Activated T-cell treated with anti-CD3 and anti-CD28 coated beads, Interleukin-2, amount 50 U/mL, for 24 hours (primary cell): ENCODE results near the gene TNFRSF18.
"Not testable (repeated sequence)": the region's sequence is repeated elsewhere in the genome, so short reads cannot be mapped to it uniquely, and the experiment has no call there.

ENCODE experiments used
- DNase-seq: peaks from one replicate; pipeline ENCODE4 v3.0.0-alpha.2; 2020
- H3K27ac Mint-ChIP-seq: 2 replicates; pipeline ENCODE4 v1.8.0; 2020; ENCODE audit warnings: mild to moderate bottlenecking, mixed read lengths
- H3K27me3 Mint-ChIP-seq: 2 replicates; pipeline ENCODE4 v1.8.0; 2020; ENCODE audit warnings: mixed read lengths
- H3K36me3 Mint-ChIP-seq: 2 replicates; pipeline ENCODE4 v1.8.0; 2020; ENCODE audit warnings: low read depth, mixed read lengths
- H3K4me1 Mint-ChIP-seq: 2 replicates; pipeline ENCODE4 v1.8.0; 2020; ENCODE audit warnings: low read depth, mixed read lengths
- H3K4me3 Mint-ChIP-seq: 2 replicates; pipeline ENCODE4 v1.8.0; 2020; ENCODE audit warnings: mild to moderate bottlenecking, moderate library complexity, mixed read lengths
- H3K9me3 Mint-ChIP-seq: 2 replicates; pipeline ENCODE4 v1.8.0; 2020; ENCODE audit warnings: mixed read lengths

The TNFRSF18 gene

DNA sequence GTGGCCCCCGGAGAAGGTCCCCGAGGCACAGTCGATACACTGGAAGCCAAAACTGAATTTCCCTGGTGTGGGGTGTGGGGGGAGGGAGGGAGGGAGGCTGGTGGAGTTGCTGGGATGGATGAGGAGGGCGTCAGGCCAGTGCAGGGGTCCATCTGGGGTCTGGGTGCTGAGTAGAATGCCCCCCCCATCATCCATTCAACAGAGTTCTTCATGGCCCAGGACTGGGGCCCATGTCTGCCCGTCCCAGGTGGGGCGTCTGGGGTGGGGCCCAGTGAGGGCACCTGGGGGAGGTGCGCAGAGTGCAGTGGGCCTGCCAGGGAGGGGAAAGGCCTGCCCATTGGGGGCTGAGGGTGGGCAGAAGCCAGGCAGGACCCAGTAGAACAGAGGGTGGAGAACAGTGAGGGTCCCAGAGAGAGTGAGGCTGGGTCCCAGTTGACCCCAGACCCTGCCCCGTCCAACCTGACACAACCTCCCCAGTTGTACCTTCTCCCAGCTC lies 1.9 kb downstream of the TNFRSF18 start:
- Mint-ChIP-seq H3K36me3 (peaks cover 14% of the 10 kb centered on the region), H3K9me3 (no peaks in the 10 kb centered on the region), H3K27ac (peak overlapping the region; percentile 47), H3K27me3 (no peaks in the 10 kb centered on the region), H3K4me1 (peaks cover 38% of the 10 kb centered on the region), H3K4me3 (peak overlapping the region; percentile 80)
- DNase-seq = no peak

DNA sequence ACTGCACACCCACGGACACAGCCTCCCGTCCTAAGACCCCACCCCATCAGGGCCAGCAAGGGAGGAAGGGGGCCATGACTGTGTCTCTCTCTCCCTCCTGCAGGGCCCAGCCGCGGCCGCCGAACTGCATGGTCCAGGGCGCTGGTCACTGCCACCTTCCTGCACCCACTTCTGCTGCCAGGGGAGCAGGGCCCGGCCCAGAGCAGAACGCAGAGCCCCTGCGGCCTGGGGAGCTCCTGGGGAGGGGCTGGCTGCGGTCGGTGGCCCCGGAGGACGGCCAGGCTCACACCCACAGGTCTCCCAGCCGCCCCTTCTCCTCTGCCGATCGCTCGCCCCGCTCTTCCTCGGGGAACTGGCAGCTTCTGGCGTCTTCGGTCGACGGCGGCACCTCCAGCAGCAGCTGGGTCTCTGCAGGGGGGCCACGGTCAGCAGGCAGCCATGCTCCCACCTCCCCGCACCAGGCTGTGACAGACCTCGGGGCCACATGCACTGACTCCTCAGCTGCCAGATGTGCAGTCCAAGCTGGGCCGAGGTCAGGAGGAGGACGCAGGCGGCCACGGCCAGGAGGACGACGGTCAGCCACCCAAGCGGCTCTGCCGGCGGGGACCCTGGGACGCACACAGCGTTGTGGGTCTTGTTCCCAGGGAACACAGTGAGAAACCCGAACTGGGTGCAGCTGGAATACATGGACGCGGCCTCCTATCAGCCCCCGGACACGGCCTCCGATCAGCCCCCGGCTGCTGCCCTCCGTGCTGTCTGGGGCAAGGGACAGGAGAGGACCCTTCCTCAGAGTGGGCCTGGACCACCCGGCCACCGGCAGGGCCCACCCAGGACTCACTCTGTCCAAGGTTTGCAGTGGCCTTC lies 2.6 kb downstream of the TNFRSF18 start:
- peak overlapping the region; percentile 44 for H3K27ac Mint-ChIP-seq
- H3K27me3 Mint-ChIP-seq = no peaks in the 10 kb centered on the region
- no peaks in the 10 kb centered on the region for H3K9me3 Mint-ChIP-seq
- H3K36me3 Mint-ChIP-seq = peaks cover 12% of the 10 kb centered on the region
- H3K4me1 Mint-ChIP-seq = peaks cover 33% of the 10 kb centered on the region
- no peak for DNase-seq
- peak overlapping the region; percentile 80 for H3K4me3 Mint-ChIP-seq

DNA sequence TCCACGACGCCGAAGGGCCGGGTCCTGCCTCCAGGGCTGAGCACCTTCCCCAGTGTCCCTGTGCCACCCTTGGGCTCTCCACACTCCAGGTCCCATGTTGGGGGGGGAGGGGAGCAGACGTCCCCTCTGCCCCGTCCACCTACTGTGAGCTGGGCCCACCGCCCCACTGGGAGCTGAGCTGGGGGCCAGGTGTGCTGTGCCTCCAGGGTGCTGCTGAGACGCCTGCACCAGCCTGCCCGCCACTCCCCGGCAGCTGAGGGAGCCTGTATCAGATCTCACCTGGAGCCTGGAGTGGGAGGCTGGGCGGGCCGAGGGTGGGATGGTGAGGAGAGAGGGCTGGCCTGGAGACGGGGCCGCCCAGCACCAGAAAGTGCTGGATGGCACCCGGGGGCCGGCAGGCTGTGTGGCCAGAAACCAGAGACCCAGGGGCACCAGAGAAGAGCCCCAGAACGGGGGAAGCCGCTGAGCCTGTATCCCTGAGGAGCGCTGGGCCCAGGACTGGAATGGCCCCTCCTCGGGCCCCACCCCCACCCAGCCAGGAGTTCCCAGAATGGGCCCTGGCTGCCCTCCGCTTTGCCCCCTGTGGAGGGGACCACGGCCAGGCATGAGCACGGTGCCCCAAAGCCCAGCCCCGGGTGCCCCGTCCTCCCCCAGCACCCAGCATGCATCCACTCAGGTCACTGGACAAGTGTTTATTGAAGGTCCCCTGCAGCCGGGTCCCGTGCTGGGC lies 3.4 kb downstream of the TNFRSF18 start:
- DNase-seq = no peak
- Mint-ChIP-seq H3K36me3 (peaks cover 10% of the 10 kb centered on the region), H3K4me3 (no peak overlapping the region), H3K9me3 (no peaks in the 10 kb centered on the region), H3K27me3 (no peaks in the 10 kb centered on the region), H3K27ac (peak overlapping the region; percentile 44), H3K4me1 (peaks cover 27% of the 10 kb centered on the region)

DNA sequence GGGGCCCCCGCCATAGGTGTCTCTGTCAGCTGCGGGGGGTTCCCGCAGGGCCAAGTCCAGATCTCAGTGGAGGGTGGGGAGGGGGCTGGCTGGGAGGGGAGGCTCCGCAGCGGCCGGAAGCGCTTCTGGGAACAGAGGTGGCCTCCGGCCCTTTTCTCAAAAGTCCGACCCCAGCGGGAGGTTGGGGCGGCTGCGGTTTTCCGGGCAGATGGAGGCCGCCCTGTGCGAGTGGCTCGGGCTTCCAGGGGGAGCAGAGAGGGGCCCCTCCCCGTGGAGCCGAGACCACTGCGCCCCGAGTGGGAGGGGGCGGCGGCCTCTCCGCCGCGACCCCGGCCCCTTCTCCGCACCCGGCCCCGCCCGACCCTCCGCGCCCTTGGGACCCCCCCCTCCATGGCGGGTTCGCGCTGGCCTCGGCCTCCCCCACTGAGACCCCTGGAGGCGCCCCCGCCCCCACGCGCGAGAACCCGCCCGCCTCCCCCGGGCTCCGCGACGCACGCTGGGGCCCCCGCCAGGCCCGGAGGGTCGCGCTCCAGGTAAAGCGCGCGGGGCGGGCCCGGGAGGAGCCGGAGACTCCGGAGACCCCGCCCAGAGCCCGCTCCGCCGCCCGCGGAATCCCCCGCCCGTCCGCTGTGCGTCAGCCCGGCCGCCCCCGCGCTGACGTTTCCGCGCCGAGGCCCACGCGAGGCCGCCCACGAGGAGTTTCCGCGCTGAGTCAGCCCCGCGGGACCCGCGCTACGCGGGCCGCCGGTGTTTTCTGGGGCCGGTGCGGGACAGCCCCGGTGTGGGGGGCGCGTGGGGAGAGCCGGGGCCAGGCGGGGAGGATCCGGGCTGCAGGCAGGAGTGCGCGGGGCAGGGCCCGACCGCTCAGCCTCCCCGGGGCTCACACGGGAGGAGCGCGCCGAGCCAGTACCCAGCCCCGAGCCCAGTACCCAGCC lies 5.2 kb downstream of the TNFRSF18 start:
- Mint-ChIP-seq H3K4me1 (peaks cover 18% of the 10 kb centered on the region), H3K27me3 (no peaks in the 10 kb centered on the region), H3K4me3 (peak overlapping the region; percentile 60), H3K9me3 (no peaks in the 10 kb centered on the region), H3K36me3 (peaks cover 10% of the 10 kb centered on the region), H3K27ac (peak overlapping the region; percentile 85)
- peak; percentile 96 for DNase-seq

DNA sequence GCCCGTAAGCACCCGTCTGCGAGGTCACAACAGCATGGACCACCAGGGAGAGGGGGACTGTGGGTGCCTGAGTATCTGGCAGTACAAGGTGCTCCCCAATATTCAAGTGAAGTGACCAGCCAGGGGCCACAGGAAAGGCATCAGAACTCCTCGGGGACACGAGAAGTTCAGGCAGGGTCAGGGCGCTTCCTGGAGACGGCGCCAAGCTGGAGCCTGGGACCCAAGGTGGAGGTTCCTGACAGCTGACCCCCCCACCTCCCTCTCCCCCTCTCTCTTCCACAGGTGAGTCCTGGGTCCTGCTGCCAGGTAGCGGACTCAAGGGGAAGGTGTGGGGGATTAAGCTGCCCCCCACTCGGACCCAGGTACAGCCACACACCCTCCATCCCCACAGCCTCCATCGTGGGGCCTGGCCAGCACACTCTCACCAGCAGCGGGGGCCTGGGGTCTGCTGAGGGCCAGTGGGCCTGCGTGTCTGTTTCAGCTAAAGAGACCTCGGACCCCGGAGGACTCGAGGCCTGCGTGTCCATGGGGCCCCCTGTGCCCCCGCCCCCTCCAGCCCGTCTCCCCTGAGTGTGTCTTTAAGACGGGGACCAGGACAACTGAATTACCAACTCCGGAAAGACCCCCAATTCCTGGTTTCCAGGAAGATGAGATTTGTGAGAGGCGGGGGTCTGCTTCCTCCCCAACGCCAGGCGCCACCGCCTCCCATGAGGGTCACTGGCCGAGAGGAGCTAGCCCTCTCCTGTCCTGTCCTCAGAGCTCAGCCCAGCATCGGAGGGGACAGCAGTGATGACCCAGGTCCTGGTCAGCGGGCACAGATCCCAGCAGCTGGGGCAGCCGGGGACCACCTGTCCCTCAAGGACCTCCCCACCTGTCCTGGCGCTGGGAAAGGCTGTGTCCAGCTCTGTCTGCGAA lies 6.2 kb downstream of the TNFRSF18 start:
- H3K27ac Mint-ChIP-seq = peak overlapping the region; percentile 85

DNA sequence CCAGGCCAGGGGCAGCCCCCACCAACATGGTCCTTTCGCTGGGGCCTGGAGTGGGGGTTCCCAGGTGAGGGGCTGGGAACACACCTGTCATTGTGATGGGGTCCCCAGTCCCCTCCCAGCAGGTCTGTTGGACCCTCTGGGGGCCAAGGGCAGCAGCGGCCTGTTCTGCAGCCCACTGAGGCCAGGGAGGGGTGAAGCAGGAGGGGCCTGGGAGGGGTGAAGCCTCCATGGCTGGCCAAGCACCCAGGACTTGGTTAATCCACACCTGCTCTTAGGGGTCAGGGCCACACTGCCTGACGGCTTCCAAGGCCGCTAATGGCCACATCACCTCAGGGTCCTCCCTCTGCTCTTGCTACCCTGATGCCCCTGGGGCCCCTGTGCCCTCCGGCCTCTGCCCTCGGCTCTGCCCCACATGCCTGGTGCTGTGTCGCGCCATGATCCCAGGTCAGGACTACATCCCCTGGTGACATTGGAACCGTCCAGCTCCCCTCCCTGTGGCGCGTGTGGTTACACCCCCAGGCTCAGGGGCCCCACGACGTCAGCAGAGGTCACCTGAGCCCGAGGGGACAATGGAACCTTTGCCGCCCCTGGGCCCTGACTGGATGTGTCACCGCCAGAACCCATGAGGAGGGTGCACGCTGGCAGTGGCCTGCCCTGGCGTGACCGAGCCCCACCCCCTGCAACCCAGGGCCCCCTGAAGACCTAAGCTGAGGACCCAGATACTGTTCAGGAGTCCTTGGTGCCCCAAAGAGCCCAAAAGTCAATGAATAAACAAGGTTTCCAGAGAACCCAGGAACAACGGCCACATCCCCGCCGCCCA lies 7.0 kb downstream of the TNFRSF18 start:
- no peaks in the 10 kb centered on the region for H3K27me3 Mint-ChIP-seq
- peaks cover 17% of the 10 kb centered on the region for H3K4me1 Mint-ChIP-seq
- peak overlapping the region; percentile 57 for H3K27ac Mint-ChIP-seq
- peaks cover 5% of the 10 kb centered on the region for H3K36me3 Mint-ChIP-seq
- H3K9me3 Mint-ChIP-seq = peaks cover 2% of the 10 kb centered on the region
- H3K4me3 Mint-ChIP-seq = peak overlapping the region; percentile 8
- DNase-seq = no peak

More for the DNA sequence above, 6.2 kb downstream of the TNFRSF18 start:
- Mint-ChIP-seq H3K36me3 (peaks cover 7% of the 10 kb centered on the region), H3K4me1 (peaks cover 17% of the 10 kb centered on the region), H3K9me3 (peaks cover under 1% of the 10 kb centered on the region), H3K4me3 (peak overlapping the region; percentile 60), H3K27me3 (no peaks in the 10 kb centered on the region)
- no peak for DNase-seq

DNA sequence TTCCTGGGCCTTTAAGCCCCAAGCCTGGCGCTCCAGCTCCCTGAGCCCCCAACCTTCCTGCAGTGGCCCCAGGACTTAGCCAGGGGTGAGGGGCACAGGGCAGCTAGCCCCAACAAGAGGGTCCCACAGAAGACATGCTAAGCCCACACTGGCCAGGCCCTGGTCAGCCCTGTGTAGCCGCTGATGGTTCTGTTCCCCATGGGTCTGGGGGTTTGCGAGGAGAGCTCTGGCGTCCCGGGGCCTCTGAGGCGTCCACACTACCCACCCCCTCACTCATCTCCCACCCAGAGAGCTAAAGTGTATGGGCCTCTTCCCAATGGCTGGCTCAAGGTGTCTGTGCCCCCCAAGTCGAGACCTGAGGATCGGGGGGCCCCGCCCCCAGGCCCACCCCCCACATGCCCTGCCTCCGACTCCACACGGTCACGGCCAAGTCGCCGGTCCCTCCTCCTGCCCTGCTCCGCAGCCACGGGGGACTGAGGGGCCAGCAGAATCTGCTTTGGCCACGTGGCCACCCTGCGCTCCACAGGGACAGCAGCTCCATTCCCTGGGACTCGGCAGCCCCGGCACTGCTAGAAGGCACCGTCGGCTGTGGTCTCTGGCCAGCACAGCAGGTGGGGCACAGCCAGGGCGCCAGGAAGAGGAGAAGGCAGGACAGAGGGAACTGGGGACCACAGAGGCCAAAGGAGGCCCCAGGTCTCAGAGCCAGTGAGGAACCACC lies 7.8 kb downstream of the TNFRSF18 start:
- H3K36me3 Mint-ChIP-seq = no peaks in the 10 kb centered on the region
- H3K27me3 Mint-ChIP-seq = no peaks in the 10 kb centered on the region
- DNase-seq = no peak
- peaks cover 2% of the 10 kb centered on the region for H3K9me3 Mint-ChIP-seq
- peaks cover 12% of the 10 kb centered on the region for H3K4me1 Mint-ChIP-seq
- no peak overlapping the region for H3K27ac Mint-ChIP-seq
- no peak overlapping the region for H3K4me3 Mint-ChIP-seq

DNA sequence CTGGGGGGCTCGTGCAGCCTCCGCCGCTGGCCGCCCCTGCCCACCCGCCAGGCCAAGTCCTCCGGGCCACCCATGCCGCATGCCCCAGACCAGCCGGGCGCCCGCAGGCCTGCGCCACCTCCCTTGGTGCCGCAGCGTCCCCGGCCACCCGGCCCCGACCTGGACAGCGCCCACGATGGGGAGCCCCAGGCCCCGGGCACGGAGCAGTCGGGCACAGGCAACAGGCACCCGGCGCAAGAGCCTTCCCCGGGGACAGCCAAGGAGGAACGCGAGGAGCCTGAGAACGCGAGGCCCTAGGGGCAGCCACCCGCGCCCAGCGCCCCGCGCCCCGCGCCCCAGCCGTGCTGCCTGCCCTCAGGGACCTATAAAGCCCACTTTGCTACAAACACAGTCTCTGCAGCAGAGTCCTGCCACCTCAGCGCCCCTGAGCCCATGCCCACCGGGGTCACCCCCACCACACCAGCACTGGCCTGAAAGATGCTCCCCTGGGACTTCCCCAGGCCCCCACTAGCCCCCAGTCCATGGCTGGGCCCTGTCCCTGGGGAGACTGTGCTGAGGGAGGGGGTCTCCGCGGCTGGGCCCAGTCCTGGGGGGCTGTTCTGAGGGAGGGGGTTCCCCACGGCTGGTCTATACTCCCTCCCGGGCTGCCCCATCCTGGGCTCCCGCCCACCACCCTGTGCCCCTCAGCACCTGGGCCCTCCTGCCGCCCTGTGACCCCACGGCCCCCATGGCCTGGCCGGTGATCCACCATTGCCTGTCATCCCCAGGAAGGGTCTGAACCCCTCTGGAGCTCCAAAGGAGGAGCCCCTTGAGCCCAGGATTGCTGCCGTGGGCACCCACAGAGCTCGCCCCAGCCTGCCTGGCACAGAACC lies 8.6 kb downstream of the TNFRSF18 start:
- Mint-ChIP-seq H3K27ac (no peak overlapping the region), H3K4me3 (no peak overlapping the region), H3K36me3 (no peaks in the 10 kb centered on the region), H3K9me3 (peaks cover 2% of the 10 kb centered on the region), H3K4me1 (peaks cover 12% of the 10 kb centered on the region), H3K27me3 (no peaks in the 10 kb centered on the region)
- peak; percentile 32 for DNase-seq

DNA sequence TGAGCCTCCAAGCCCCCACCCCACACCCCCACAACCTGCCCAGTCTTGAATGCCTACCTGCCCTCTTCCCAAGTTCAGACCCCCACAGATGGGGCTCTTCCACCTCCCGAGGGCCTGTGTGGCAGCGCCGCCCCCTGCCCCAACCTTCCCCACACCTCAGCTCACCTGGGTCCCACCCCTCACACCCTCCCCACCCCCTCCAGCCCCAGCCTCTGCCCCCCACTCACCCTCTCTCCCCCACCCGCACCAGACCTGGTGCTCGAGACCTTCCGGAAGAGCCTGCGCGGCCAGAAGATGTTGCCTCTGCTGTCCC lies 9.2 kb downstream of the TNFRSF18 start:
- Mint-ChIP-seq H3K36me3 (no peaks in the 10 kb centered on the region), H3K4me1 (peaks cover 12% of the 10 kb centered on the region)

DNA sequence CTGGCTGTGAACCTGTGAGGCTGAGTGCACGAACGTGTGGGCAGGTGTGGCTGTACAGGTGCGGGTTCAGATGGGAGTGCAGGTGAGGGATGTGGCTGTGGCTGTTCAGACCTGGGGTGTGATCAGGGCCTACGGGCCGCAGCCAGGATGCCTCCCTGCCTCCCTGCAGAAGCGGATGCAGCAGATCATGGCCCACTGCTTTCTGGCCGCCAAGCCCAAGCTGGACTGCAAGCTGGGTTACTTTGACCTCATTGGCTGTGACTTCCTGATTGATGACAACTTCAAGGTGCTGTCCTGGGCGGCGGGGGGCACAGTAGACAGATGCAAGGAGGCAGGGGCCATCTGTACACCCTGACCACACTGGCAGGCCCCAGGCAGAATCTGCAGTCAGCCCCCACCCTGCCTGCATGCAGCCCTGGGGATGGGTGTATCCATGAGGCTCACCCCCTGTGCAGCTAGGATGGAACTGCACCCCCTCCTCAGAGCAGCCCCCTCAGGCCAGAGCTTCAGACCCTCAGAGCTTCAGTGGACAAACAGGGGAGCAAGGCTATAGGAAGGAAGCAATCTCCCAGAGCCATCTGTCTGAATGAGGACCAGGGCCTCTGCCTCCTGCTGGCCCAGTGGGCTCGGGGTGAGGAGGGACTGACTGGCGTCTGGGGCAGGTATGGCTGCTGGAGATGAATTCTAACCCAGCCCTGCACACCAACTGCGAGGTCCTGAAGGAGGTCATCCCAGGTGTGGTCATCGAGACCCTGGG lies 9.8 kb downstream of the TNFRSF18 start:
- H3K27ac Mint-ChIP-seq = peak overlapping the region; percentile 5

More for the DNA sequence above, 9.2 kb downstream of the TNFRSF18 start:
- H3K9me3 Mint-ChIP-seq = peaks cover 3% of the 10 kb centered on the region
- no peak overlapping the region for H3K4me3 Mint-ChIP-seq
- H3K27ac Mint-ChIP-seq = no peak overlapping the region
- H3K27me3 Mint-ChIP-seq = no peaks in the 10 kb centered on the region
- no peak for DNase-seq

DNA sequence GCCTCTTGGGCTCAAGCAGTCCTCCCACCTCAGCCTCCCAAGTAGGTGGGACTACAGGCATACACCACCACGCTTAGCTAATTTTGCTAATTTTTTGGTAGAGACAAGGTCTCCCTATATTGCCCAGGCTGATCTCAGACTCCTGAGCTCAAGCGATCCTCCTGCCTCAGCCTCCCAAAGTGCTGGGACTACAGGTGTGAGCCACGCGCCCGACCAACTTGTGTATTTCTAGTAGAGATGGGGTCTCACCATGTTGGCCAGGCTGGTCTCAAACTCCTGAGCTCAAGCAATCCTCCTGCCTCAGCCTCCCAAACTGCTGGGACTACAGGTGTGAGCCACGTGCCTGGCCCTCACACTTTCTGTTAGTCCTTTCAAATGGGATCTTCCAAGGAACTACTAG lies 10.7 kb downstream of the TNFRSF18 start:
- peak; percentile 22 for DNase-seq
- H3K4me3 Mint-ChIP-seq, H3K27ac Mint-ChIP-seq: not testable (repeated sequence)

More for the DNA sequence above, 9.8 kb downstream of the TNFRSF18 start:
- peaks cover 12% of the 10 kb centered on the region for H3K4me1 Mint-ChIP-seq
- DNase-seq = peak; percentile 33
- peaks cover 8% of the 10 kb centered on the region for H3K9me3 Mint-ChIP-seq
- no peak overlapping the region for H3K4me3 Mint-ChIP-seq
- no peaks in the 10 kb centered on the region for H3K36me3 Mint-ChIP-seq
- no peaks in the 10 kb centered on the region for H3K27me3 Mint-ChIP-seq

More for the DNA sequence above, 10.7 kb downstream of the TNFRSF18 start:
- not testable (repeated sequence) for H3K9me3 Mint-ChIP-seq, H3K36me3 Mint-ChIP-seq, H3K27me3 Mint-ChIP-seq
- H3K4me1 Mint-ChIP-seq = peaks cover 10% of the 10 kb centered on the region
